HG02678 (cell line): ENCODE measurements around the gene BMPR1A.
"Not testable (repeated sequence)": the region's sequence is repeated elsewhere in the genome, so short reads cannot be mapped to it uniquely, and the experiment has no call there.

ENCODE experiments used
- ATAC-seq: cut with Tn5 transposase; IDR thresholded peaks from one replicate; pipeline ENCODE4 v1.9.1; 2021; ENCODE audit warnings: mild to moderate bottlenecking, moderate library complexity; ENCODE audit not compliant: unreplicated experiment

The BMPR1A gene

GRCh38 chr10:86936661-86937501 lies 180.5 kb downstream of the BMPR1A start:
- no peak for ATAC-seq

DNA sequence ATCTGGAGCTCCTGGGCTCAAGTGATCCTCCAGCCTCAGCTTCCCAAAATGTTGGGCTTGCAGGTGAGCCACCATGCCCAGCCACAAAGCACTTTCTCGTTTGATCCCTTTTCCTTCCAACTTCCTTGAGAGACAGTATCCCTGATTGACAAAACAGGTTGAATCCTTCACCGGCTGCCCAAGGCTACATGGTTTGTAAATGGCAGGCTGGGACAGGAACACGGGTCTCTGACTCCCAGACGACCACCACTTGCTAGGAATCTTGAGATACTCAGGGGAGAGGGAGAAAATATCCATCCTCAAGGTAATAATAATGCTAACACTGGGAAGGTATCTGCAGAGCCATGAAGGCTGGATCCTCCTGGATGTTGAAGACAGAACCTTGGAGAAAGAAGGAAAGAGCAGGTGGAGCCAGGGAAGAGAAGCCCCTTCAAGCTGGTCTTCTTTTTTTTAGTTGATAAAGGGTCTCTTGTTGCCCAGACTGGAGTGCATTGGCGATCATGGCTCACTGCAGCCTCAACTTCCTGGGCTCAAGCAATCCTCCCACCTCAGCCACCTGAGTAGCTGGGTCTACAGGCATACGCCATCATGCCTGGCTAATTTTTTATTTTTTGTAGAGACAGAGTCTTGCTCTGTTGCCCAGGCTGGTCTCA lies 181.2 kb downstream of the BMPR1A start:
- no peak for ATAC-seq

DNA sequence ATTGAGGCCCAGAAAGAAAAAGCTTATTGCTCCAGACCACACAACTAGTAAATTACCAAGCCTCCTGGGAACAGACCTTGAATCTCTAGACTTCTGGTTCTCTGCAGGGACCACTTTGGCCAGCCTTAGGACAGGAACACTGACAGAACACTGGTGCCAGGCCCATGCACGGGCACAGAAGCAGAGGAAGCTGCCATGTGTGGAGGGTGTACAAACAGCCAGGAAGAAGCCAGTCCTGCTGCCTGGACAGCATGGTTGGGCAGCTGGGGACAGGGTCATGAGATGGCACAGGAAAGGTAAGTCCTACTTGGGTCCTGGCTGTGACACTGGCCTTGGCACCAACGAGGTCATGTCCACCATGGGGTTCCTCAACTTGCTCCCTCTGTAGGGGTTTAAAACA lies 181.8 kb downstream of the BMPR1A start:
- no peak for ATAC-seq

DNA sequence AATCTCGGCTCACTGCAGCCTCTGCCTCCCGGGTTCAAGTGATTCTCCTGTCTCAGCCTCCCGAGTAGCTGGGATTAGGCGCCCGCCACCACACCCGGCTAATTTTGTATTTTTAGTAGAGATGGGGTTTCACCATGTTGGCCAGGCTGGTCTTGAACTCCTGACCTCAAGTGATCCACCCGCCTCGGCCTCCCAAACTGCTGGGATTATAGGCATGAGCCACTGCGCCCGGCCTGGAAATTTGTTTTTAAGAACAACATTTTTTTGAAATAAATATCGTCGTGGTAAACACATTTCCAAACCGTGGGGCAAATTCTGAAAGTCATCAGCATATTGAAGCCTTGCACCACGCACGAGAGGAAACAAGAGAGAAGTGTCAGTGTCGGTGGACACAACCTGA lies 183.7 kb downstream of the BMPR1A start:
- not testable (repeated sequence) for ATAC-seq

DNA sequence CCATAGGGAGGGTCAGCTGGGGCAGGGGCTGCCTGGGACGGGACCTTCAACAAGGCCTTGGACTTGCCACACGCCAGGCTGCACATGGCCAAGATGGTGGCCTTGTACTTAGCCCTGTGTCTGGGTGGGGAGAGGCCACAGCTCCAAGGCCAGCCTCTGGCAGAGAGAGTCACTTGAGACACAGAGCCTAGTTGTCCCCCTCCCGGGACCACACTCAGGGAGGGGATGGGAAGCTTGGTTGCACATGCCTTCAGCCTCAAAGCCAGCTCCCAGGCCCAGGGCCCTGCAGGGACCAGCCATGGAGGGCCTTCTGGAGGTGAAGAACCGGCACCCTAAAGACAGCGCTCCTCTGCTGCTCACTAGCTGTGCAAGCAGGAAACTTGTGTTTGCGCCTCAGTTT lies 184.3 kb downstream of the BMPR1A start:
- no peak for ATAC-seq

DNA sequence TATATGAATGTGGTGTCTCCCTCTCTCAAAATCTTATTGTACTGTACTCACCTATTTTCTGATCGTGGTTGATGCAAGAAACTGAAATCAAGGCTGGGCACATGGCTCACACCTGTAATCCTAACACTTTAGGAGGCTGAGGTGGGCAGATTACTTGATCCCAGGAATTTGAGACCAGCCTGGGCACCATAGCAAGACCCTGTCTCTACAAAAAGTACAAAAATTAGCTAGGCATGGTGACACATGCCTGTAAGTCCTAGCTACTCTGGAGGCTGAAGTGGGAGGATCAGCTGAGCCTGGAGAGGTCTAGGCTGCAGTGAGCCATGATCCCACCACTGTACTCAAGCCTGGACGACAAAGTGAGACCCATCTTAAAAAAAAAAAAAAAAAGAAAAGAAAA lies 185.0 kb downstream of the BMPR1A start:
- no peak for ATAC-seq

GRCh38 chr10:86941991-86942421 lies 185.6 kb downstream of the BMPR1A start:
- ATAC-seq = no peak

GRCh38 chr10:86942441-86943315 lies 186.3 kb downstream of the BMPR1A start:
- no peak for ATAC-seq

DNA sequence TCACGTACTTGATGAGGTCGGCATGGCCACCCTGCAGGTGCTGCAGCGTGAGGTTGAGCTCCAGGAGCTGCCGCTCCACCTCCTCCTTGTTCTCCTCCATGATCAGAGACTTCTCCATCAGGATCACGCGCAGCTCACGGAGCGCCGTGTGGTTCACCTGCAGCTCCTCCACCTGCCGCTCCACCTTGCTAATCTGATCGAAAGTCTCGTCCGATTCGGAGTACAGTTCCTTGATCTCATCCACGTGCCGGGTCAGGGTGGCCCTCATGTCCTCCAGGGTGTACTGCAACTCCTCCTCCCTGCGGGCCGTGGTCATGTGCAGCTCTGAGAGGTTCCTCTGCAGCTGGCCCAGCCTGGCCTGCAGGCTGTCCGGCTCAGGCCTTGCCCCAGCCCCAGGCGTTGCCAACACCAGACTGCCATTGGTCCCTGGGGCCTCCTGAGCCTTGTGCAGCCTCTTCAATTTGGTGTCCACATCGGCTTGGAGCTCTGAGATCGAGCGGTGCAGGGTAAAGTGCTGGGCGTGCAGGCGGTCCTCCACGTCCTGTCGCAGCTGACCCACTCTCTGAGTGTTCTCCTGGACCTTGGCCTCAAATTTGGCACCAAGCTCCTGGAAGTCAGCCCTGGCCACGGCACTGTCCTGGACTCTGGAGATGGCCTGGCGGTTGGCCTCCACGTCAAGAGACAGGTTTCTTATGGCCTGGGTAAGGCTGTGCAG lies 187.1 kb downstream of the BMPR1A start:
- no peak for ATAC-seq

DNA sequence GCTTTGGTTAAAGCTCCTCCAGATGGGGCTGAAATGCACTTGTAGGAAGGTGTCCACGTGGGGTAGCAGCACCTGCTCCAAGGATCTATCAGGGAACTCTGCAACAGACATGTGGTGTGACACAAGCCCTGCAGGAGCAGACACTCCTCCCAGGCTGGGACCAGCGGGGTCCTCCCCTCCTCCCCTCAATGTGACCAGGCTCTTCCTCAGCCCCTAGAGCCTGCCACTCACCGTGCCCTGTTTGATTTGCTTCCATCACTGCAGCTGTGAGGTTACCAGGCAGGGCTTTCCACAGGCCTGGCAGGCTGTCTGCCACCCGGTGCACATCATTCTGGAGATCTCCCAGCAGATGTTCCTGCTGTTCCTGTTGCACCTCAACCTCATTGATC lies 187.6 kb downstream of the BMPR1A start:
- no peak for ATAC-seq

GRCh38 chr10:86944471-86944870 lies 188.1 kb downstream of the BMPR1A start:
- no peak for ATAC-seq

GRCh38 chr10:86944907-86945306 lies 188.5 kb downstream of the BMPR1A start:
- no peak for ATAC-seq

- ATAC-seq = no peak
These were observed 189.2 kb downstream of the BMPR1A start for GRCh38 chr10:86945361-86946212.

DNA sequence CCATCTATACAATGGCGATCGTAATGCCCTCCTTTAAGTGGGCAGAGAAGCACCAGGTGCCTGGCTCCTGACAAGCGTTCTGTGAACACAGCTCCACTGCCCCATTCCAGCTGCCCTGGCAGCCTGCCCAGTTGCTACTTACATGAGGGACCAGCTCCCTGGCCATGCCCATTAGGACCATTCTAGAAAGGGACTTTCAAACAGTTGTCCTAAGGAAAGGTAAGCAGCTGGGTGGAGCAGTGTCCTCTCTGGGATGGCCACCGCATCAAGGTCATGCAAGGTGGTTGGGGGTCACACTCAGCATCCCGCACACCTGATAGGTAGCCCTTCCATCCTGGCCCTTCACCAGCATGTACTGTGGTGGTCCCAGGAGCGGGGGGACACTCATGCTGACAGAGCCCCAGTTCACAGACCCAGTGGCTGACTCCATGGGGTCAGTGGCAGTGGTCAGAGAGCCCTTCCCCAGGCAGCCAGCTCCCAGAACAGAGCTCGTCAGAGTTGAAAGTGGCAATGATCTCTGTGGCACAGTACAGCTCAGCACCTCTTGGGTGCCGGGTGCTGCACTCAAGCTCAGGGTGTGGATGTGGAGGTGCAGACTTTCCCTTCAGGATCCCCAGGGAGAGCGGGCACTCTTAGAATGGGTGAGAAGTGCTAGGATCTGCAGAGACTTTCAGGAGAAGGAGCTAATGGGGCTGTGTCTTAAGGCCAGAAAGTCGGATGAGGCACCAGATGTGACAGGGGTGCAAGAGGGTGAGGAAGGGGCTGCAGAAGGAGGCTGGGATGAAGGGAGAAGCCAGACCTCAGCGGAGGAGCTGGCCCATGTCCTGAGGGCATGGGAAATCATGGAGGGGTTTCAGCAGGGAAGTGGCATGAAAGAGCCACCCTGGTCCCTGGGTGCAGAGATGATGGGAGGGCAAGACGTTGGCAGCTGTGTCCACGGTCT lies 190.1 kb downstream of the BMPR1A start:
- no peak for ATAC-seq

DNA sequence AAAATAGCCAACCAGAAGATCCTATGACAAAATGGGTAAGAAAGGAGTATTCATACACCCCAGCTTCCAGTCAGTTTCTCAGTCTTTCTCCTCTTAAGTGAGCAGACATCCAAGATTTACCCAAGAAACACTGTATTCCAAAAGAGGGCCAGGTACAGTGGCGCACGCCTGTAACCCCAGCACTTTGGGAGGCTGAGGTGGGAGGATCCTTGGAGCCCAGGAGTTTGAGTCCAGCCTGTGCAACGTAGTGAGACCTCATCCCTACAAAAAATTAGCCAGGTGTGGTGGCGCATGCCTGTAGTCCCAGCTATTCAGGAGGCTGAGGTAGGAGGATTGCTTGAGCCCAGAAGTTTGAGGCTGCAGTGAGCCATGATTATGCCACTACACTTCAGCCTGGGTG lies 191.4 kb downstream of the BMPR1A start:
- not testable (repeated sequence) for ATAC-seq

DNA sequence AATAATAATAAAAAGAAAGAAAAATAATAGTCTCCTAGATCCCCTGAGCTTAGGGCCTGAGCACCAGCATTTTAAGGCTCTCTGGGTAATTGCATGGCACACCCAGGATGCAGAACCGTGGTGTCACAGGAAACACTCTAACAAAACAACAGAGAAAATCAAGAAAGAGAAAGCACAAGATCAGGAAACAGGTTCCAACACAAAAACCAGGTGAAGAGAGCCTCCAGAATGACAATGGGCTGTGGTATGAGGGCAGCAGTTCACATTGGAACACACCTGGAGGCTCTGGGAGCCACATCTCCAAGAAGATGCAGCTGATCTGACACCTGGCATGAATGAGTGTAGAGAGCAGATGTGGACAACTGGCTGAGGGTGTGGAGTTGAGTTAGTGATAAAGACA lies 193.9 kb downstream of the BMPR1A start:
- ATAC-seq = no peak

DNA sequence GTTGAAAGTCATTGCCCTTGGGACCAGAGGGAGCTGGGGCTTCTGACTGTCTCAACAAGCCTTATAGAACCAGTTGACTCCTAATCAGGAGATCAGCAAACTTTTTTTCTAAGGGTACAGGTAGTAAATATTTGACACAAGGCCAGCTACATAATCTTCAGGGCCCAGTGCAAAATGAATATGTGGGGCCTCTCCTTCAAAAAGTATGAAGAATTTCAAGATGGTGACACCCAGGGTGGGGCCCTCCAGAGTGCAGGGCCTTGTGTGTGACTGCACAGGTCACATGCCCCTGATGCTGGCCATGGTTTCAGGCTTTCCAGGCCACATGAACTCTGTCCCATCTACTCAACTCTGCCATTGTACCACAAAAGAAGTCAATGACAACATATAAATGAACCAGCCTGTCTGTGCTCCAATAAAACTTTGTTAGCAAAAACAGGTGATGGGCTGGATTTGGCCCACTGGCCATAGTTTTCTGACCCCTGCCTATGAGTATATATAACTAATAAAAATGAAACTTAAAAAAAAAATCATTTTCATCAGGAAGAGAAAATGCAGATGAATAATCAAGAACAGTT lies 194.9 kb downstream of the BMPR1A start:
- ATAC-seq = no peak

DNA sequence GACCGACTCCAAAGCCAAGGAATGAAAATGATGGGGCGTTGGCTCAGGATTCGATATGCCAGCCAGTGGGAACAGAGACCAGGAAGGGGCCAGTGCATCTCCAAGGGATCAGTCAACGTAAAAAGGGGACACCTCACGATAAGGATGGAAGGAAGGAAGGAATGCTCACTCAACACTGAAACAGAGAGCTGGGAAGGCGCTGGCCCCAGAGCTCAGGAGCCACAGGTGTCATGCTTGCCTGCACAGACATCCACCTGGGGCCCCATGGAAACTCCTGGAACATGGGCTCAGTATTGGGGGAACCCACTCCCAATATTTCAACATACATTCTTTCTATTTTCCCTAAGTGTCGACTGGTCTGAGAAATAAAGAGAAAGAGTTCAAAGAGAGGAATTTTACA lies 195.7 kb downstream of the BMPR1A start:
- ATAC-seq = no peak
